GM23338 (cell line): ENCODE data around the gene CDCA7. TPM values are rescaled to one million over a fixed set of nuclear protein-coding genes. Genes with fewer than 3 reads are reported as not detected.

Source experiments
- ATAC-seq: fragments of 200-7000 bp; cut with Tn5 transposase; 3 replicates; pipeline ENCODE4 v1.9.1; 2020
- DNase-seq: peaks from one replicate; pipeline ENCODE4 v3.0.0-alpha.2; 2015; ENCODE audit warnings: low spot score
- H2AFZ ChIP-seq: fragments of 200-600 bp; sonication (generic); 2 replicates; pipeline ENCODE4 v1.8.0; 2016; ENCODE audit warnings: antibody characterized with exemption, mild to moderate bottlenecking, moderate library complexity
- H3F3A ChIP-seq: fragments of 200-600 bp; sonication (generic); replicated peaks from 2 replicates; pipeline ENCODE4 v1.8.0; 2017; ENCODE audit warnings: antibody characterized with exemption, mixed run types, low read depth
- H3K27ac ChIP-seq: fragments of 200-600 bp; sonication (generic); 2 replicates; pipeline ENCODE4 v1.6.1; 2016; ENCODE audit warnings: low read depth
- H3K27me3 ChIP-seq: fragments of 200-600 bp; sonication (generic); 2 replicates; pipeline ENCODE4 v1.8.0; 2016; ENCODE audit warnings: mild to moderate bottlenecking, mixed run types, moderate library complexity; ENCODE audit not compliant: insufficient read depth
- H3K36me3 ChIP-seq: fragments of 200-600 bp; sonication (generic); 2 replicates; pipeline ENCODE4 v1.8.0; 2016; ENCODE audit warnings: mild to moderate bottlenecking; ENCODE audit not compliant: insufficient read depth
- H3K4me1 ChIP-seq: fragments of 200-600 bp; sonication (generic); 2 replicates; pipeline ENCODE4 v1.8.0; 2016; ENCODE audit warnings: mild to moderate bottlenecking, moderate library complexity; ENCODE audit not compliant: insufficient read depth
- H3K4me2 ChIP-seq: fragments of 200-600 bp; sonication (generic); 2 replicates; pipeline ENCODE4 v1.7.1; 2017; ENCODE audit warnings: mixed run types
- H3K4me3 ChIP-seq: fragments of 200-600 bp; sonication (generic); 2 replicates; pipeline ENCODE4 v1.6.1; 2016; ENCODE audit warnings: mixed run types
- H3K79me2 ChIP-seq: fragments of 200-600 bp; sonication (generic); replicated peaks from 2 replicates; pipeline ENCODE4 v1.8.0; 2017; ENCODE audit warnings: mild to moderate bottlenecking; ENCODE audit not compliant: insufficient read depth
- H3K9me2 ChIP-seq: fragments of 200-600 bp; sonication (generic); 2 replicates; pipeline ENCODE4 v1.8.0; 2017; ENCODE audit not compliant: insufficient read depth
- H4K20me1 ChIP-seq: fragments of 200-600 bp; sonication (generic); replicated peaks from 2 replicates; pipeline ENCODE4 v1.8.0; 2017; ENCODE audit warnings: mild to moderate bottlenecking; ENCODE audit not compliant: insufficient read depth
- H3K27ac Mint-ChIP-seq: 2 replicates; pipeline ENCODE4 v1.8.0; 2020; ENCODE audit warnings: inconsistent platforms, mild to moderate bottlenecking, moderate library complexity, mixed read lengths
- H3K27me3 Mint-ChIP-seq: 3 replicates; pipeline ENCODE4 v1.8.0; 2022; ENCODE audit warnings: low read depth, mild to moderate bottlenecking, moderate library complexity, mixed read lengths, inconsistent platforms; ENCODE audit not compliant: insufficient read depth, poor library complexity
- H3K36me3 Mint-ChIP-seq: 3 replicates; pipeline ENCODE4 v1.8.0; 2021; ENCODE audit warnings: low read depth, mild to moderate bottlenecking, inconsistent platforms, moderate library complexity, mixed read lengths
- H3K4me1 Mint-ChIP-seq: 3 replicates; pipeline ENCODE4 v1.8.0; 2020; ENCODE audit warnings: mild to moderate bottlenecking, inconsistent platforms, mixed read lengths
- H3K4me3 Mint-ChIP-seq: 3 replicates; pipeline ENCODE4 v1.8.0; 2021; ENCODE audit warnings: moderate library complexity, mild to moderate bottlenecking, inconsistent platforms, mixed read lengths
- H3K9me3 Mint-ChIP-seq: 3 replicates; pipeline ENCODE4 v1.8.0; 2020; ENCODE audit warnings: moderate library complexity, mild to moderate bottlenecking, inconsistent platforms, mixed read lengths
- CREB1 ChIP-seq: fragments of 250-450 bp; sonication (Bioruptor Pico); IDR thresholded peaks from 2 replicates; pipeline ENCODE4 v1.5.0; 2020; ENCODE audit warnings: low read depth, mild to moderate bottlenecking, moderate library complexity
- EZH2phosphoT487 ChIP-seq: fragments of 200-600 bp; sonication (generic); IDR thresholded peaks from one replicate; pipeline ENCODE4 v1.8.1; 2018; ENCODE audit warnings: antibody characterized with exemption; ENCODE audit not compliant: unreplicated experiment
- JUNB ChIP-seq: IDR thresholded peaks from one replicate; pipeline ENCODE4 v1.6.1; 2016; ENCODE audit warnings: antibody characterized with exemption; ENCODE audit not compliant: unreplicated experiment
- POLR2AphosphoS5 ChIP-seq: IDR thresholded peaks from 2 replicates; pipeline ENCODE4 v1.6.1; 2016; ENCODE audit warnings: antibody characterized with exemption, low read depth
- STAT1 ChIP-seq: IDR thresholded peaks from one replicate; pipeline ENCODE4 v1.6.1; 2016; ENCODE audit warnings: antibody characterized with exemption; ENCODE audit not compliant: unreplicated experiment
- ZNF114 ChIP-seq: fragments of 250-450 bp; sonication (Bioruptor Pico); IDR thresholded peaks from 2 replicates; pipeline ENCODE4 v1.5.0; 2020; ENCODE audit warnings: mild to moderate bottlenecking, moderate library complexity
- ZNF331 ChIP-seq: fragments of 250-450 bp; sonication (Bioruptor Pico); IDR thresholded peaks from 2 replicates; pipeline ENCODE4 v1.5.0; 2020; ENCODE audit warnings: low read depth, mild to moderate bottlenecking, moderate library complexity
- polyA plus RNA-seq: library from polyadenylated mRNA; unstranded; fragments of >200 nt; fragmentation: Nextera tagmentation; extraction: Ambion mirVana; gene quantifications from 2 replicates; pipeline ENCODE4 v1.2.1, GENCODE V29; 2016
- total RNA-seq: library from RNA; depleted of rRNA; stranded (reverse); fragments of >200 nt; shearing (Covaris generic); gene quantifications from 2 replicates; pipeline ENCODE4 v1.2.3, GENCODE V29; 2014
- TF ChIP-seq, protein P1 (sequence below): fragments of 250-450 bp; sonication (Bioruptor Pico); IDR thresholded peaks from 2 replicates; pipeline ENCODE4 v1.5.0; 2020; ENCODE audit warnings: mild to moderate bottlenecking, moderate library complexity
- TF ChIP-seq, protein P2 (sequence below): IDR thresholded peaks from 2 replicates; pipeline ENCODE4 v1.6.1; 2016; ENCODE audit warnings: antibody characterized with exemption
- TF ChIP-seq, protein P3 (sequence below): IDR thresholded peaks from one replicate; pipeline ENCODE4 v1.6.1; 2018; ENCODE audit warnings: antibody characterized with exemption; ENCODE audit not compliant: unreplicated experiment
- TF ChIP-seq, protein P4 (sequence below), 2 experiments: fragments of 200-600 bp in 1 of 2; sonication (generic) in 1 of 2; conservative IDR thresholded peaks; 2 replicates each; pipeline versions ENCODE4 v1.5.1 to v1.6.1; 2016 to 2017; ENCODE audit warnings: antibody characterized with exemption in 2 of 2, low read depth in 2 of 2, mild to moderate bottlenecking in 2 of 2, moderate library complexity in 1 of 2

The CDCA7 gene
- total and polyA plus RNA-seq, 2 experiments from 2014 or later: 63.7 to 95.5 TPM

DNA sequence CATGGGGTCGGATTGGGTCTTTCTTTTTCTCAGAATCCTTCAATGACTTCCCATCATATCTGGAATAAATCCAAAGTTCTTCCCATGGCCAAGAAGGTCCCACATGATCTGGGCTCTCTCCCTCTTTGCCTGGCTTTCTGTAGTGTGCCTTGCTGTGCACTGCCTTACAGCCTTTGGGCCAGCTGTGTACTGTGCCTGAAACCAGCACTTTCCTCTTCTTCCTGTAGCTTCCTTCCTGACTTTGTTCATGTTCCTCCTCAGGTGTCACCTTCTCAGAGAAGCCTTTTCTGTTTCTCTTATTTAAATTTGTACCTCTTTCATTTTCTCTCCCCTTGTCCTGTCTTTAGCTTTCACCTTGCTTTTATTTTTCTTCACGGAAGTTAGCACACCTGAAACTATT, 4.3 kb upstream of the CDCA7 start (continued):
- TF ChIP-seq, protein P1, sequence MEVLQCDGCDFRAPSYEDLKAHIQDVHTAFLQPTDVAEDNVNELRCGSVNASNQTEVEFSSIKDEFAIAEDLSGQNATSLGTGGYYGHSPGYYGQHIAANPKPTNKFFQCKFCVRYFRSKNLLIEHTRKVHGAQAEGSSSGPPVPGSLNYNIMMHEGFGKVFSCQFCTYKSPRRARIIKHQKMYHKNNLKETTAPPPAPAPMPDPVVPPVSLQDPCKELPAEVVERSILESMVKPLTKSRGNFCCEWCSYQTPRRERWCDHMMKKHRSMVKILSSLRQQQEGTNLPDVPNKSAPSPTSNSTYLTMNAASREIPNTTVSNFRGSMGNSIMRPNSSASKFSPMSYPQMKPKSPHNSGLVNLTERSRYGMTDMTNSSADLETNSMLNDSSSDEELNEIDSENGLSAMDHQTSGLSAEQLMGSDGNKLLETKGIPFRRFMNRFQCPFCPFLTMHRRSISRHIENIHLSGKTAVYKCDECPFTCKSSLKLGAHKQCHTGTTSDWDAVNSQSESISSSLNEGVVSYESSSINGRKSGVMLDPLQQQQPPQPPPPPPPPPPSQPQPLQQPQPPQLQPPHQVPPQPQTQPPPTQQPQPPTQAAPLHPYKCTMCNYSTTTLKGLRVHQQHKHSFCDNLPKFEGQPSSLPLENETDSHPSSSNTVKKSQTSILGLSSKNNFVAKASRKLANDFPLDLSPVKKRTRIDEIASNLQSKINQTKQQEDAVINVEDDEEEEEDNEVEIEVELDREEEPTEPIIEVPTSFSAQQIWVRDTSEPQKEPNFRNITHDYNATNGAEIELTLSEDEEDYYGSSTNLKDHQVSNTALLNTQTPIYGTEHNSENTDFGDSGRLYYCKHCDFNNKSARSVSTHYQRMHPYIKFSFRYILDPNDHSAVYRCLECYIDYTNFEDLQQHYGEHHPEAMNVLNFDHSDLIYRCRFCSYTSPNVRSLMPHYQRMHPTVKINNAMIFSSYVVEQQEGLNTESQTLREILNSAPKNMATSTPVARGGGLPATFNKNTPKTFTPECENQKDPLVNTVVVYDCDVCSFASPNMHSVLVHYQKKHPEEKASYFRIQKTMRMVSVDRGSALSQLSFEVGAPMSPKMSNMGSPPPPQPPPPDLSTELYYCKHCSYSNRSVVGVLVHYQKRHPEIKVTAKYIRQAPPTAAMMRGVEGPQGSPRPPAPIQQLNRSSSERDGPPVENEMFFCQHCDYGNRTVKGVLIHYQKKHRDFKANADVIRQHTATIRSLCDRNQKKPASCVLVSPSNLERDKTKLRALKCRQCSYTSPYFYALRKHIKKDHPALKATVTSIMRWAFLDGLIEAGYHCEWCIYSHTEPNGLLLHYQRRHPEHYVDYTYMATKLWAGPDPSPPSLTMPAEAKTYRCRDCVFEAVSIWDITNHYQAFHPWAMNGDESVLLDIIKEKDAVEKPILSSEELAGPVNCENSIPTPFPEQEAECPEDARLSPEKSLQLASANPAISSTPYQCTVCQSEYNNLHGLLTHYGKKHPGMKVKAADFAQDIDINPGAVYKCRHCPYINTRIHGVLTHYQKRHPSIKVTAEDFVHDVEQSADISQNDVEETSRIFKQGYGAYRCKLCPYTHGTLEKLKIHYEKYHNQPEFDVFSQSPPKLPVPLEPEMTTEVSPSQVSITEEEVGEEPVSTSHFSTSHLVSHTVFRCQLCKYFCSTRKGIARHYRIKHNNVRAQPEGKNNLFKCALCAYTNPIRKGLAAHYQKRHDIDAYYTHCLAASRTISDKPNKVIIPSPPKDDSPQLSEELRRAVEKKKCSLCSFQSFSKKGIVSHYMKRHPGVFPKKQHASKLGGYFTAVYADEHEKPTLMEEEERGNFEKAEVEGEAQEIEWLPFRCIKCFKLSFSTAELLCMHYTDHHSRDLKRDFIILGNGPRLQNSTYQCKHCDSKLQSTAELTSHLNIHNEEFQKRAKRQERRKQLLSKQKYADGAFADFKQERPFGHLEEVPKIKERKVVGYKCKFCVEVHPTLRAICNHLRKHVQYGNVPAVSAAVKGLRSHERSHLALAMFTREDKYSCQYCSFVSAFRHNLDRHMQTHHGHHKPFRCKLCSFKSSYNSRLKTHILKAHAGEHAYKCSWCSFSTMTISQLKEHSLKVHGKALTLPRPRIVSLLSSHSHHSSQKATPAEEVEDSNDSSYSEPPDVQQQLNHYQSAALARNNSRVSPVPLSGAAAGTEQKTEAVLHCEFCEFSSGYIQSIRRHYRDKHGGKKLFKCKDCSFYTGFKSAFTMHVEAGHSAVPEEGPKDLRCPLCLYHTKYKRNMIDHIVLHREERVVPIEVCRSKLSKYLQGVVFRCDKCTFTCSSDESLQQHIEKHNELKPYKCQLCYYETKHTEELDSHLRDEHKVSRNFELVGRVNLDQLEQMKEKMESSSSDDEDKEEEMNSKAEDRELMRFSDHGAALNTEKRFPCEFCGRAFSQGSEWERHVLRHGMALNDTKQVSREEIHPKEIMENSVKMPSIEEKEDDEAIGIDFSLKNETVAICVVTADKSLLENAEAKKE (CRISPR knock-in tag): no peak
- TF ChIP-seq EZH2phosphoT487: no peak
- TF ChIP-seq JUNB: no peak
- no peak for TF ChIP-seq CREB1 (CRISPR knock-in tag)
- TF ChIP-seq STAT1: no peak
- no peak for TF ChIP-seq POLR2AphosphoS5

DNA sequence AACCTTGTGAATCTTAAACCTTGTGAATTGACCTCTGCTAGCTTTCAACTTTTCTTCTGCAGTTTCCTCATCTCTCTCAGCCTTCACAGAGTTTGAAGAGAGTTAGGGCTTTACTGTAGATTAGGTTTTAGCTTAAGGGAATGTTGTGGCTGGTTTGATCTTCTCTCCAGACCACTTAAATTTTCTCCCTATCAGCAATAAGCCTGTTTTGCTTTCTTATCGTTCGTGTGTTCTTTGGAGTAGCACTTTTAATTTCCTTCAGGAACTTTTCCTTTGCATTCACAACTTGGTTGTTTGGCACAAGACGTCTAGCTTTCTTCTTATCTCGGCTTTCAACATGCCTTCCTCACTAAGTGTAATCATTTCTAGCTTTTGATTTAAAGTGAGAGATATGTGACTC, 2.8 kb upstream of the CDCA7 start:
- Mint-ChIP-seq H3K4me1 (peaks cover 22% of the 10 kb centered on the region), H3K9me3 (peaks cover 26% of the 10 kb centered on the region), H3K27ac (no peak overlapping the region), H3K27me3 (no peaks in the 10 kb centered on the region), H3K4me3 (no peak overlapping the region), H3K36me3 (peaks cover 23% of the 10 kb centered on the region)
- no peak overlapping the region for H3K27ac ChIP-seq
- peaks cover 13% of the 10 kb centered on the region for H3K79me2 ChIP-seq
- H3K36me3 ChIP-seq: no peaks in the 10 kb centered on the region
- no peak for ATAC-seq
- DNase-seq: no peak
- no peak overlapping the region for H2AFZ ChIP-seq
- H3K4me3 ChIP-seq: no peak overlapping the region
- no peak overlapping the region for H3K4me2 ChIP-seq
- peaks cover 23% of the 10 kb centered on the region for H3K4me1 ChIP-seq
- peaks cover 12% of the 10 kb centered on the region for H4K20me1 ChIP-seq
- no peaks in the 10 kb centered on the region for H3F3A ChIP-seq
- no peaks in the 10 kb centered on the region for H3K27me3 ChIP-seq
- H3K9me2 ChIP-seq: peaks cover 15% of the 10 kb centered on the region
- TF ChIP-seq ZNF331 (CRISPR knock-in tag) (no peak), POLR2AphosphoS5 (no peak), ZNF114 (no peak), CREB1 (CRISPR knock-in tag) (no peak), JUNB (no peak)
- TF ChIP-seq, protein P2, sequence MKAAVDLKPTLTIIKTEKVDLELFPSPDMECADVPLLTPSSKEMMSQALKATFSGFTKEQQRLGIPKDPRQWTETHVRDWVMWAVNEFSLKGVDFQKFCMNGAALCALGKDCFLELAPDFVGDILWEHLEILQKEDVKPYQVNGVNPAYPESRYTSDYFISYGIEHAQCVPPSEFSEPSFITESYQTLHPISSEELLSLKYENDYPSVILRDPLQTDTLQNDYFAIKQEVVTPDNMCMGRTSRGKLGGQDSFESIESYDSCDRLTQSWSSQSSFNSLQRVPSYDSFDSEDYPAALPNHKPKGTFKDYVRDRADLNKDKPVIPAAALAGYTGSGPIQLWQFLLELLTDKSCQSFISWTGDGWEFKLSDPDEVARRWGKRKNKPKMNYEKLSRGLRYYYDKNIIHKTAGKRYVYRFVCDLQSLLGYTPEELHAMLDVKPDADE: no peak
- TF ChIP-seq, protein P3, sequence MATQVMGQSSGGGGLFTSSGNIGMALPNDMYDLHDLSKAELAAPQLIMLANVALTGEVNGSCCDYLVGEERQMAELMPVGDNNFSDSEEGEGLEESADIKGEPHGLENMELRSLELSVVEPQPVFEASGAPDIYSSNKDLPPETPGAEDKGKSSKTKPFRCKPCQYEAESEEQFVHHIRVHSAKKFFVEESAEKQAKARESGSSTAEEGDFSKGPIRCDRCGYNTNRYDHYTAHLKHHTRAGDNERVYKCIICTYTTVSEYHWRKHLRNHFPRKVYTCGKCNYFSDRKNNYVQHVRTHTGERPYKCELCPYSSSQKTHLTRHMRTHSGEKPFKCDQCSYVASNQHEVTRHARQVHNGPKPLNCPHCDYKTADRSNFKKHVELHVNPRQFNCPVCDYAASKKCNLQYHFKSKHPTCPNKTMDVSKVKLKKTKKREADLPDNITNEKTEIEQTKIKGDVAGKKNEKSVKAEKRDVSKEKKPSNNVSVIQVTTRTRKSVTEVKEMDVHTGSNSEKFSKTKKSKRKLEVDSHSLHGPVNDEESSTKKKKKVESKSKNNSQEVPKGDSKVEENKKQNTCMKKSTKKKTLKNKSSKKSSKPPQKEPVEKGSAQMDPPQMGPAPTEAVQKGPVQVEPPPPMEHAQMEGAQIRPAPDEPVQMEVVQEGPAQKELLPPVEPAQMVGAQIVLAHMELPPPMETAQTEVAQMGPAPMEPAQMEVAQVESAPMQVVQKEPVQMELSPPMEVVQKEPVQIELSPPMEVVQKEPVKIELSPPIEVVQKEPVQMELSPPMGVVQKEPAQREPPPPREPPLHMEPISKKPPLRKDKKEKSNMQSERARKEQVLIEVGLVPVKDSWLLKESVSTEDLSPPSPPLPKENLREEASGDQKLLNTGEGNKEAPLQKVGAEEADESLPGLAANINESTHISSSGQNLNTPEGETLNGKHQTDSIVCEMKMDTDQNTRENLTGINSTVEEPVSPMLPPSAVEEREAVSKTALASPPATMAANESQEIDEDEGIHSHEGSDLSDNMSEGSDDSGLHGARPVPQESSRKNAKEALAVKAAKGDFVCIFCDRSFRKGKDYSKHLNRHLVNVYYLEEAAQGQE: no peak
- TF ChIP-seq, protein P4, sequence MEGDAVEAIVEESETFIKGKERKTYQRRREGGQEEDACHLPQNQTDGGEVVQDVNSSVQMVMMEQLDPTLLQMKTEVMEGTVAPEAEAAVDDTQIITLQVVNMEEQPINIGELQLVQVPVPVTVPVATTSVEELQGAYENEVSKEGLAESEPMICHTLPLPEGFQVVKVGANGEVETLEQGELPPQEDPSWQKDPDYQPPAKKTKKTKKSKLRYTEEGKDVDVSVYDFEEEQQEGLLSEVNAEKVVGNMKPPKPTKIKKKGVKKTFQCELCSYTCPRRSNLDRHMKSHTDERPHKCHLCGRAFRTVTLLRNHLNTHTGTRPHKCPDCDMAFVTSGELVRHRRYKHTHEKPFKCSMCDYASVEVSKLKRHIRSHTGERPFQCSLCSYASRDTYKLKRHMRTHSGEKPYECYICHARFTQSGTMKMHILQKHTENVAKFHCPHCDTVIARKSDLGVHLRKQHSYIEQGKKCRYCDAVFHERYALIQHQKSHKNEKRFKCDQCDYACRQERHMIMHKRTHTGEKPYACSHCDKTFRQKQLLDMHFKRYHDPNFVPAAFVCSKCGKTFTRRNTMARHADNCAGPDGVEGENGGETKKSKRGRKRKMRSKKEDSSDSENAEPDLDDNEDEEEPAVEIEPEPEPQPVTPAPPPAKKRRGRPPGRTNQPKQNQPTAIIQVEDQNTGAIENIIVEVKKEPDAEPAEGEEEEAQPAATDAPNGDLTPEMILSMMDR (conservative IDR thresholded peaks at IDR 0.05; ENCODE audit: low read depth in 2 of 2): no peak
